ENCODE data around the gene EML1. TPM values are rescaled to one million over a fixed set of nuclear protein-coding genes. Genes with fewer than 3 reads are reported as not detected.
A peak's percentile ranks its signal among the peaks of the same experiment; 100 is the strongest.

EML1 gene
- total RNA-seq, 1 experiment from 2014 or later: 4.6 TPM

DNA sequence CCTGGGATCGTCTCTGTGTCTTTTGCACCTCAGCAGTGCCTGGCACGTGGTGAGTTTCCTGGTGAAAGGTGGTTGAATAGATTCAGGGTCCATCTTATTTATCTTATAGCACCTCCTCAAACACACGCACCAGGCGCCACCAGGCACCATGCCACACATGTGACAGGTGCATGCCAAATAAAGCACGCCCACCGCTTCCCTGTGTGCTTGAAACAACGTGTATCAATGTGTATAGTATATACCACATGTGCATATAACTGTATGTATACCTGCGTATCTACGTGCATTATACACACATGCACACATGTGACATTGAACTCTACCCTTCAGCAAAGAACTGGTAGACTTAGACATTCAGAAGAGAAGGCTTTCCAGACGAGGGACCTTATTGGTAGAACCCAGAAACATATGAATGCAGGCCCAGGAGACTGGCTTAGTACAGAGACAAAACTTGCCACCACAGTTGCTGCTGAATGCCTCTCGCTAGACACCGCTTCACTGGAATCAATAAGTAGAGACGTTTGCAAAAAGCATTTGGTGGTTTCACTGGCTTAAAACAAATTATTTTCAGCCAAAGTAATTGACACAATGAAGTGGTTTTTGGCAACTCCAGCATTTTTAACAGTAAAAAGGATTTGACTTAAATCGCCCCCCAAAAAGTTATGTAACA lies 10.0 kb downstream of the EML1 start:
- DNase-seq (ENCODE audit: low read depth): no peak

DNA sequence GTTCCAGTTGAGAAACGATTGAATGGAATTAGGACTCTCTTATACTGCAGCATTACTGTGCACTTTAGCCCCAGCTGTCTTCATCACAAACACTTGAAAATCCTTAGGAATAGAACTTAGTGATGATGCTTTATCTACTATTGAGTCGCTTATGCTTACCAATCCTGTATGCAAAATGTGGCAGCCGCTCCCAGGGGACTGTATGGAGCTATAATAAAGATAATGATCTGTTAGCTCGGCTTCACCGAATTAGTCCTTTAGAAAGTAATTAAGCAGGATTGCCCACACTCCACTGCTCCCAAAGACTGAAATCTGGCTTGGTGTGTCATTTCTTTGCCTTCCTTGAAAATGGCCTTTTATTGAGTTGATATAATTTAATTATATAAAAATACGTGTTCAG lies 10.6 kb downstream of the EML1 start:
- no peak for DNase-seq (ENCODE audit: low read depth)

GRCh38 chr14:99805757-99806439 lies 12.7 kb downstream of the EML1 start:
- DNase-seq (ENCODE audit: low read depth): no peak

DNA sequence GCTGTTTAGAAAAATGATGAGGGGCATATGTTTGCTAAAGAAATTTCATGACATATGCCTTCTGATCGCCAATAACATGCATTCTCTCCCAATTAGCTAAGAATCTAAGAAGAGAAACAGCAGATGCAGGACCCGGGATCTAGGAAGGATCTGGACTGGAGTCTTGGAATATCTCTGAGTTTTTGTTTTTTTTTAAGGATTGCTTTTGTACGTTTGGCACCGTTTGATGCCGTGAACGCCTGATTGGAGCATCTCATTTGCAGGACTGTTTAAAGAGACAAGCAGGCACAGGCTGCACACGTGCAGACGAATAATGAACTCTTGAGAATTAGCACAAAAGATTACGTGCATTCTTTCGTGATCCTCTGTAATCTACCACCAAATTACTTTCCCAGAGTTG lies 13.6 kb downstream of the EML1 start:
- no peak for DNase-seq (ENCODE audit: low read depth)

DNA sequence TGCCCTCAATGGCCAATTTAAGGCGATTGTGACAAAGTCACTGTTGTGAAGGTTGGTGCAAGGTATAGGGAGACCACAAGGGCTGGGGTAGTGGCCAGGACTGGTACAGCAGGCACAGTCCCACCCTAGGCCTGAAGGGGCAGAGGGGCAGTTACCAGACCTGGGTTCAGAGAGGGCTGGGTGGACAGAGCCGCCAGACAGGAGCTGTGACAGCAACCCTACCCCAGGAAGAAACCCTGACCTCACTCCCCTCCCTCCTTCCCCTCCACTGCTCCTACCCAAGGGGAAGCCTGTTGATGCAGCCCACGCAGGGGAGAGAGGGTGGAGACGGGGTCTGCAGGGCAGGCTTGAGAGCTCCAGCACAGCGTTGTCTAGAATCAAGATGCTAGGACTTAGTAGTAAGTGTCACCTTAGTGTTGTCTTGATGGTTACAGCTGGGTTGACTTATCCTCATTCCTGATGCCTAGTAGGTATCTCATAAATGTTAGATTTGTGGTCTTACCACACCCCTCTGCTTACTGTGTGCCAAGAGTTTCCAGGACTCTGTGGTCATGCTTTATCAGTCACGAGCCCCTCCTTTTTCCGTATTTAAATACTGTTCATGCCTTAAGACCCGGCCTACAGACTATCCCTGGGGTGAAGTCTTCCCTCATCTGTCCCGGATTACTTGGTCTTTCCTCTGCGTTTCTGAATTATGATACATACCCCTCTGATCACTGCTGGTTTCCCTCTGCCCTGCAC lies 14.4 kb downstream of the EML1 start:
- peak; percentile 11 for DNase-seq (ENCODE audit: low read depth)

DNA sequence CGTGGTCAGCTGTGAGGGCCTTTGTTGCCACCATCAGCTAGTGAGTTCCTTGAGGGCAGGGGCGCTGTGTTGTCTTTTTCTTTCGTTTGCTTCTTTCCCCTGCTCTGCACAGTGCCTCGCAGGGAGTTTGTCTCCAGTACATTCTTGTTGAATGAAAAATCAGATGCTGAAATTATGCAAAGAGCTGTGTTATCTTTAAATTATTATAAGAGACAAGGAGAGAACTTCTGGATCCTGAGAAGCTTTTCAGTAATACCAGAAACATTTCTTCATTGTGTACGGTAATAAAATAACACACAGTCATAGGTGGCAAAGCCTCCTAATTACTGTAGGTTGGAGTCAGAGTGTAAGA lies 14.9 kb downstream of the EML1 start:
- no peak for DNase-seq (ENCODE audit: low read depth)

GRCh38 chr14:99808515-99808914 lies 15.3 kb downstream of the EML1 start:
- no peak for DNase-seq (ENCODE audit: low read depth)

DNA sequence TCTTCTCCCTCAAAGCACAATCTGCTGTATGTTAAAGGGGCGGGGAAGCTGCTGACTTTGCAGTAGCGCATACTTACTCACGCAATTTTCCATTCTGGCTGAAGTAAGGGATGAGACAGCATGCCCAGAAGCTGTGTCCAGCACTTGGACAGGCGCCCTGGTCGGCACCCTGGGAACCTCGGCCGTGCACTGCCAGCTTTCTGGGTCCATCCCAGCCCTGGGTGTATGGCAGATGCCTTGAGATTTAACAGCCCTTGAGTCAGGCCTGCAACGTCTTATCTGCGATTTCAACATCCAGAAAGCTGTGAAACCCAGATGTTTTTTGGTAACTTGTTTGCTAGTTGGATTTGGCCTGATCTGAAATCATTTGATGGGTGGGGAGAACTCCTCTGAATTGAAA lies 16.1 kb downstream of the EML1 start:
- DNase-seq (ENCODE audit: low read depth): no peak

DNA sequence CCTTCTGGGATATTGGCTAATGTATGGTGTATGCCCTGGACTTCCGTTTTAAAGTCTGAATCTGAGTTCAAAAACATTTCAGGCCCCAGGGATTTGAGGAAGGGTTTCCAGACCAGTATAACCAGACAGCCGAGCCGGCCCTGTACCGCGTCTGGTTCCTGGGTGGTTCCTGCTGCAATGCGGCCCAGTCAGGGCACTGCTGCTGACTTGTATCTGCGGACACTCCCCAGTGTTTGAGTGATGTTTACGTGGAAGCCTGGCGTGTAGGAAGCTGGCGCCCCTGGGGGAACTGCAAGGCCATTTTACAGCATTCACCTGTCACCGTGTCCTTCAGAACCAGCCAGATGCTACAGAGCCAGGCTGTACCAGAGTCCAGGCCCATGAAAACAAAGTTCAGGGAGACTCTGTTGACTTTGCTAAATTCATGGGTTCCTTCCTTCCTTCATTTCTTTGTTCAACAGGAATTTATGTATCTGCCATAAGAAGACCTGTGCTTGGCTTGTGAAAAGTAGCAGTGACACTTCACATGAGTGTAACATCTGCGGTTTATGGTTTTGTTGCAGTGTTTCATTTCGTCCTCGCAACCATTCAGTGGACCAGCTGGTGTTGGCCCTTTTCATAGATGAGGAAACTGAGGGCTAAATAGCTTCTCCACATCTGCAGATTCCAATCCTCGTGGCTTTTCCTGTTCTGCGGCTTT lies 16.8 kb downstream of the EML1 start:
- no peak for DNase-seq (ENCODE audit: low read depth)

DNA sequence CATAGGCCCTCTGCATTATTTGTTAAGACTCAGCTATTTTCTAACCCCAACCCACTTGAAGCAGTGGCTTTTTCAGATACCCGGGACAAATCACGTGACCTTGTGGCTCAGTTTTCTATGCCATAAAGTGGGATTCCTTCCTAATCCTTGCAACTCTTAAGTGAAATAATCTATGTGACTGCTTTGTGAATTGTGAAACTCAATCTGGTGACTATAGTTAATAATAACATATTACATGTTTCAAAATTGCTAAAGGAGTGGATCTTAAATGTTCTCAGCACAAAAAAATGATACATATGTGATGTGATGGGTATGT lies 17.3 kb downstream of the EML1 start:
- DNase-seq (ENCODE audit: low read depth): no peak

DNA sequence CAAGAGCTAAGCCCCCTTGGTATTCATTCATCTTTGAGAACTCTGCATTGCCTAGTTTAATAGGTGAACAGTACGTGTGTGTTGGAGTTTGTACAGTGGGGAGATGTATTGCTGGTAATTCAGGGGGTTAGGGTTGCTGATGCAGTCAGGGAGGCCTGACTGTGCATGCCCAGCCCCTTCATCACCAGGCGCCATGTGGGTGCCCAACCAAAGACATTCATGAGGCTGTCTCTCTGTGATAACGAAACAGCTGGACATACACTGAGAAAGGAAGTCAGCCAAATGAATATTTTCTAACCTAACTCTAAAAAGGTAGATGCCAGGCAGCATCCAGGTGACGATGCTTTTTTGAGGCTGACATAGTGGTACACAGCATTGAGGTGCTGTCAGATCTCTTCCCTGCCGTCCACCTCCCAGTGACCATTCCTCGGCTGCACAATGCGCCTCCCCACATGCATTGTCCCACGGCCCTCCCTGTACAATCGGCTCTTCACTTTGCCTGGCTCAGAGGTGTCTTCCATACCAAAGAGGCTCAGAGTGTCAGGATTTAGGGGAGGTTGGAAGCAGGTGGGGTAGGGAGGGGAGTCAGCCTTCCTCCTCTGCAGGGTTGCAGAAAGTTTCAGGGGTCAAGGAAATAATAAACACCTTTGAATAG lies 19.0 kb downstream of the EML1 start:
- no peak for DNase-seq (ENCODE audit: low read depth)

- no peak for DNase-seq (ENCODE audit: low read depth)
These were observed 19.7 kb downstream of the EML1 start for GRCh38 chr14:99812892-99813291.

- no peak for DNase-seq (ENCODE audit: low read depth)
These were observed 22.5 kb downstream of the EML1 start for GRCh38 chr14:99815696-99816095.

DNA sequence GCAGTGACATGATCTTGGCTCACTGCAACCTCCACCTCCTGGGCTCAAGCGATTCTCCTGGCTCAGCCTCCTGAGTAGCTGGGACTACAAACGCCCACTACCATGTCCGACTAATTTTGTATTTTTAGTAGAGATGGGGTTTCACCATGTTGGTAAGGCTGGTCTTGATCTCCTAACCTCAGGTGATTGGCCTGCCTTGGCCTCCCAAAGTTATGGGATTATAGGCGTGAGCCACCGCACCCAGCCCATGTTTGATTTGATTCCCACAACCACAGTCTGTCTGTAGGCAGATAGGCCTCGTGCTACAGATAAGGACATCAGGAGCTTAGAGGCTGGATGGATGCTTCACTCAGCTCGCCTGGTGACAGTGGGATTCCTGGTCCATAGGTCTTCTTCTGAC lies 23.0 kb downstream of the EML1 start:
- DNase-seq (ENCODE audit: low read depth): no peak

DNA sequence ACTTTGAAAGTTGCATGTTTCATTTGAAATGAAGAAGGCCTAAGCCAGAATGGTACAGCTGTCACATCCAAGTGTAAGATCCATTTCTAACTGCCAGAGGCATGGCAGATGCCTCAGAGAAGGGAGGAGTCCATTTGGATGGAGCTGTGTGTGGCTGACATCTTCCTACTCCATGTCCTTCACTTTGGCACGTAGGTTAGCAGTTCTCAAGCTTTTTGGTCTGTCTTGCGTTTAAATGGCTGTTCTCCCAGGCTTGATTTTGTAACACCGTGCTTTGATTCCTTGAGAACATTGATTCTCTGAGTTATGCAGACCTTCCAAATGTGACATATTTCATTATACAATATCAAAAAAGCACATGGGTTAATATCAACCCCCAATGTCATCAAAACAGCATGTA lies 23.4 kb downstream of the EML1 start:
- no peak for DNase-seq (ENCODE audit: low read depth)

DNA sequence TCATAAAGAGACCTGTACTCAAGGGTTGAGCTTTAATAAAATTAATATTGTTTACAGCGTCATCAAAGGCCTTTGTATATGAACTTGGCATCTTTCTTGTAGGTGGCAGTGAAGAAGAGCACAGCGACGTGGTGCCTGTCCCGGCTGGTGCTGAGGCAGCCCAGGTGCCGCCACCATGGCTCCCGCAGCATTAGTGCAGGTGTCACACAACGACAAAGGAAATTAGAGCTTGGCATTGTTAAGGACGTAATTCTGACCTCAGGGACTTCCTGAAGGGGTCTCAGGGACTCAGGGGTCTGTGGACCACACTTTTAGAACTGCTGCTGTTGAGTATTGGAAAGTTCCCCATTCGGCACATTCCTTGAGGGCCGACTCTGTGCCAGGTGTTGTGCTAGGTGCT lies 24.1 kb downstream of the EML1 start:
- DNase-seq (ENCODE audit: low read depth): no peak

DNA sequence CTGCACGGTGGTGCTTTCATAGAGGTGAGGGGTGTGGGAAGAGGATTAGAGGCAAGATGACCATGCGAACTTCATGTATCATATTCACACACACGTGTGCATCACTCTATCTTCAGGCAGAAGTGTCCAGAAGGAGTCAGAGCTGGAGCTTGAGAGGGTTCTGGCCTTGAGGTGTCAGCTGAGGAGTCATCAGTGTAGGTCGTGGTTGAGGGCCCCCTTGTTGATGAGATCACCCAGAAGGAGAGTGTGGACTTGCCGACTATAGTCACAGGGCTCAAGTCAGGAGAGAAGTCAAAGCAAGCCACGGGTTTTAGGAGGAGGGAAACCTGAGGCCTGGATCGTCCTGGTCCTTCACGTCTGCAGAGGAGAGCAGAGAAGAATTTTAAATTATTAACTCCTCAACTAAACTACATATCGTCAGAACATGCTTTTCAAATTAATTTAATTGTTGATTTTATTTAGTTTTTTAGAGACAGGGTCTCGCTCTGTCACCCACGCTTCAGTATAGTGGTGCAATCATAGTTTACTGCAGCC lies 25.4 kb downstream of the EML1 start:
- DNase-seq (ENCODE audit: low read depth): no peak

- DNase-seq (ENCODE audit: low read depth): no peak
These were observed 26.3 kb downstream of the EML1 start for GRCh38 chr14:99819514-99819913.

GRCh38 chr14:99820702-99821331 lies 27.6 kb downstream of the EML1 start:
- DNase-seq (ENCODE audit: low read depth): no peak

DNA sequence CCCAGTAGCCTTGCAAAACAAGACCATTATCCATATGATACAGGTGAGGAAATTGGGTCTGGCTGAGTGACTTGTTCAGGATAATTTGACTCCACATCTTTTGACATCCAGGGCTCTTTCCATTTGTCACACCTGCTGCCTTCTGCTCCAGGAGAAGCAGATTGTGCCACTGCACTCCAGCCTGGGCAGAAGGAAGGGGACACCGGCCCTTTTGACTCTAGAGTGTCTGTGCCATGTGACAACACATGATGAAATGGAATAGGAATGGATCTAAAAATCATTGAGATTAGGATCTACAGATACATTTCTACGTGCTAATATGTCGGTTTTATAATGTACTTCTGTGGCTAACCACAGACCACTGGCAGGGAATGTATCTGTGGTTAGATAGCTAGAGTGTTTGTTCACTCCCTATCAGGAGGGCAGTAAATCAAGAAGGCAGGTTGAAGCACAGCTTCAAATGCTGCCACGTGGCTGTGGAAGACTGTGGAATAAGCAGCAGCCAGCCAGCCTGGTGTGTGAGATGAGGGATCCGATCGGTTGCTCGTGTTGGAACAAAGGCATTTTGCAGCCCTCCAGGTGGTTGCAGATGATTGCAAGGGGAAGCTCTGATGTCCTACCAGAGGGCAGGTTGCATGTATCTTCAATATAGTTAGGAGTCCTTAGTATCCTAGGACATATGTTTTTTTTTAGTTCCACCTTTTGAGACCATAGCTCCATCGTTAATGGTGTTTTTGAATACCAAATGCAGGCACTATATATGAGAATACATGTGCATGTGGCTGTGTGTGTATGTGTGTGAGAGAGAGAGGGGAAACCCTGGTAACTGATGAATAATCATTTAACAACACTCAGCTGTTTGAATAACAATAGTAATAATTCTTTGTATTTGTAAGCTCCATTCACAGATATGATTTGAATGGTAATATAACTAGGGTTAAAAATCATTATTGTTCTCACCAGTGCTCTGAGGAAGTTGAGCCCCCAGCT lies 28.6 kb downstream of the EML1 start:
- DNase-seq (ENCODE audit: low read depth): peak; percentile 60
